ENCODE results near the gene CCM2. TPM values are rescaled to one million over a fixed set of nuclear protein-coding genes. Genes with fewer than 3 reads are reported as not detected.

The CCM2 gene
- total RNA-seq (2022; extraction: Qiagen RNA extraction): 35.8 to 48.2 TPM (median 45.8 TPM) in 5 replicates

DNA sequence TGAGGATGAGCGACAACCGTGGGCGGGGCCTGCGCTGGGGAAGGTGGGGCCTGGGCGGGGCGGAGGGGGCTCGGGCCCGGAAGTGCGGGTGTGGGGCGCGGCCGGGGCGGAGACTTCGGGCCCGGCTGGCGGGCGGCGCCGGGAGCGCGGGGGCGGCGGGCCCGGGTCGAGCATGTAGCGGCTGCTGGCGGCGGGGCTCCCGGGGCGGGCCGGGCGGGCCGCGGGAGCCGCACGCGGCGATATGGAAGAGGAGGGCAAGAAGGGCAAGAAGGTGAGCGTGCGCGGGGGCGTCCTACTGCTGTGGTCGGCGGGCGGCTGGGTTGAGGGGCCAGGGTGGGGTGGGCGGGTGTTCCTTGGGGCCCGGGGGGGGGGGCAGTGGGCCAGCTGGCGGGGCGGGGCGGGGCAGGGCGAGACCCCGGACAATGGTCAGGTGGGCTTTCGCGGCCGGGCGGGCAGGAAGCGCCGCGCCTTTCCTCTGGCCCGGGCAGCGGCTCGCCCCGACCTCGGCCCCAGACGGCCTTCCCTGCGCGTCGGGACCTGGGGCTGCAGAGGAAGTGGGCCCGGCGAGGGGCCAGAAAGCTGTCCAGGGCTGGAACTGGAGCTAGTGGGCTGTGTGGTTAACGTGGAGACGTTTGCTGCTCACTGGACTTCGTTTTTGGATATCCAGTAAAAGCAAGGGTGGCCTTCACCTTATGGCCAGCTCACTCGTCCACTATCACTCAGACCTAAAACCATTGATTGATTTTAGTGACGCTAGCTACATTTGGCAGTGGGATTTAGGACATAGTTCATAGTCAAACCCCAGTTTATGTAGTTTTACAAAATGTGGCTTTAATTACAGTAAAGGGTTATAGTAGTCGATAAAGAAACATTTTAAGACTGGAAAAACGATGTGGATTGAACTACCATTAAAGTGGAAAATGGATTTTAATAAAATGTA is at the start of gene CCM2:
CCM2 (plus strand) TSS at position 109 of the 940 bp plus-strand sequence; CDS start at position 242, 133 bp downstream.

DNA sequence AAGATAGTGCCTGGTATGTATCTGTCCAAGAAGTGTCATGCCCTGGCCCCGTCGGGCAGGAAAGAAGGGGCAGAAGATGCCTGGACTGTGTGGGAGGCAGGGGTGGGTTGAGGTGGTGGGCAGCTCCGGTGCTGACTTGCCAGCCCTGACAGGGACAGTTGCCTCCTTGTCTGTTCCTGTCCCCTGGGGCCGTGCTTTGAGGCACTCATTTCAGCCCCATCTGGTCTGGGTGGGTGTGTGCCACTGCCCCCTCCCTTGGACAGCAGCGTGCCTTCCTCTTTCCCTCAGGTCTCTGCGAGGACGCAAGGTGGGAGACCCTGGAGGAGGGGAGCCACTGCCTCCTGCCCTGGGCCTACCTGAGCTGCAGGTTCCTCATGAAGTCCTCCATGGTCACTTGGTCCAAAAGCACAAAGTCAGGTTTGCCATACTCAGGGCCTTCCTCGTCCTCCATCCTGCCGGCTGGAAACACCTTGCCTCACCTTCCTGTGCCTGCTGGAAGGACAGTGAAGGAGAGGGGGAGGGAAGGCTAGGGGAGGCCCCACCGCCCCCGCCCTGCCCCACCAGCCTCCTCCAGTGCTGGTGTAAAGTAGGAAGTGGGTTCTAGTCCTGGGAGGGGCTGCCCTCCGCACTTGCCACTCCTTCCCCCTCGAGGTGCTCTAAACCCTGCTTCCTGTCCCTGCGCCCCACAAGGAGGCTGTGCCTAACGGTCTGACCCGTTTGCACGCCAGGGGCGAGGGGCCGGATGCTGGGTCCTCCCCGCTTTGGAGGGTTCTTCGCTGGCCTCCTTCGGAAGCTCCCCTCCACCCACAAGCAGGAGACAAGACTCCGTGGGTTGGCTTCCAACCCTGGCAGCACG is 21.3 kb upstream of the CCM2 start, which contains the start of gene MYO1G:
MYO1G (minus strand) TSS at position 505 of the 856 bp plus-strand sequence; CDS start at position 451, 54 bp downstream.

DNA sequence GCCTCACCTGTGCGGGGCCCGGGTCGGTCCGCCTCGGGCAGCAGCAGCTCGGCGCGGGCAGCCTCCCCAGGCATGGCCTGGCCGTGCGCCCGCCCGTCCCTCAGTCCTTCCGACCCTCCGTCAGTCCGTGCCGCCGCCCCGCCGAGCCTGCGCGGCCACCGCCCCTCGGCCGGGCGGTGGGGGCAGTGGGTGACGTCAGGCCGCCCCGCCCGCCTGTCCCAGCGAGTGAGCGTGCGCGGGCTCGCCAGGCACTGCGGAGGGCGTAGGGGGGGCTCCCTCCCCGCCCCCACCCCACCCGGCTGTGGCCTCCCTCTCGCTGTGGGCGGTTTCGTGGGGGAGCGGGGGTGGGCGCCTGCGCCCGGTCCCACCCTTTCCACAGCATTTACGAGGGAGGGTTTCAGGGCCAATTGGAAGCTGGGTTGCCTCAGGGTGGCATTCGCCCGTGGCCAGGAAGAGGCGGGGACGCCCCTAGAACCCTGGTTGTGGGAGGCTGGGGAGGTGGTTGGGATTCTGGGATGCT is 88.9 kb downstream of the CCM2 start, which contains the start of gene NACAD:
NACAD (minus strand) TSS at position 149 of the 520 bp plus-strand sequence; CDS start at position 74, 75 bp downstream.

DNA sequence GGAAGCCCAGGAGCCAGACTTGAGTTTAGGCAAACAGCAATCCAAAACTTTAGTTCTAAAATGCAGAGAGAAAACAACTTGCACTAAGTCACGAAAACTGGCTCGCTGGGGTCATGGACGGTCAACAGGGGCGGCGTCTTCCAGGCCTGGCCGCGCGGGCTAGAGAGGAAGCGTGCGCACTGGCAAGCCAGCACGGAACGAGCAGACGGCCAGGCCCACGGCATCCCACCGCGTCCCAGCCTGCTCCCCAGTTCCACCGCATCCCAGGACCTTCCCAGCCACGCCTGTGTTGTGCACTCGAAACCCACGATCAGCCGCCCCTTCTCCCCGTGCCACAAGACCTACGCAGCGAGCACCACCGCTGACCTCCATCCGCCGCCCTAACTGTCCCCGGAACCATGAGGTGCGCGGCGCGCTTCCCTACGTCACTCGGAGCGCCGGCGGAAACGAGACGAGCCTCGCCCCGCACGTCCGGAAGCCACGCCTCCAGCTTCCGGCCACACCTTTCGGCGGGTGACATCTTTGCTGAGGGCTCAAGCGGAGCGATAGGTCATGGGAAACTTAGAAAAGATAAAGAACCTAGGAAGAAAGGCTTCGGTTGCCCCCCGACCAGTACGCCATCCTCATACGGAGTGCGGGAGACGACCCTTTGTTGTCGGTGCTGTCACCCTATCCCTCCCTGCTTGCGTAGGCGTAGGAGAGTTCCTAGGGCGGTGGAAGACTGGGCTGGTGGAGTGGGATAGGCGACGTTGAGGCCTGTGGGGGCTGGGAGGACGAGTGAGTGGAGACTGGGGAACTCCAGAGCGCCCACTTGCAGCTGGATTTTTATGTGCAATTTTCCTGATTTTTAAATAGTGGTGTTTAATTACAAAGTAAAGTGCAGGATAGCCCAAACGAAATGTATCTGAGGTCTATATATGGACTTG is 111.6 kb downstream of the CCM2 start, which contains the start of gene TBRG4:
TBRG4 (minus strand) TSS at position 400 of the 926 bp plus-strand sequence. CDS start 2,460 bp downstream, outside the sequence.

Other genes with a start within 250 kb of the CCM2 start
- gene PPIA, start 203.5 kb upstream of the CCM2 start, total RNA-seq (2022; extraction: Qiagen RNA extraction): 4,985 to 6,331 TPM (median 5,123 TPM) in 5 replicates
- 205 to 269 TPM (median 258 TPM) in 5 replicates for gene H2AZ2, start 152.1 kb upstream of the CCM2 start, total RNA-seq (2022; extraction: Qiagen RNA extraction)
- 10.5 to 12.4 TPM (median 11.1 TPM) in 5 replicates for gene PURB, start 114.7 kb upstream of the CCM2 start, total RNA-seq (2022; extraction: Qiagen RNA extraction)
- 0.08 to 0.14 TPM (median 0.12 TPM) in 5 replicates for gene MYO1G, start 21.2 kb upstream of the CCM2 start, total RNA-seq (2022; extraction: Qiagen RNA extraction)
- 0.14 to 0.35 TPM (median 0.18 TPM) in 5 replicates for gene NACAD, start 88.8 kb downstream of the CCM2 start, total RNA-seq (2022; extraction: Qiagen RNA extraction)
- 109 to 118 TPM (median 115 TPM) in 5 replicates for gene TBRG4, start 111.5 kb downstream of the CCM2 start, total RNA-seq (2022; extraction: Qiagen RNA extraction)
- not detected in 5 replicates for gene RAMP3, start 157.6 kb downstream of the CCM2 start, total RNA-seq (2022; extraction: Qiagen RNA extraction)